IMR-90 (cell line): Measurements from ENCODE around the gene LSM7. TPM values are rescaled to one million over a fixed set of nuclear protein-coding genes. Genes with fewer than 3 reads are reported as not detected.

Source experiments
- ATAC-seq: fragments of 200-7000 bp; cut with Tn5 transposase; 2 replicates; pipeline ENCODE4 v1.9.1; 2020; ENCODE audit warnings: low read depth, mild to moderate bottlenecking, moderate library complexity
- BruUV-seq: library from RNA; stranded (reverse); fragments of 400-500 nt; replicated peaks from 2 replicates; lab custom pipeline; 2021; lab: Mats Ljungman, UMichigan
- CTCF ChIA-PET: fragments of 300-600 bp; formaldehyde crosslinking; extraction: SDS; loops from one replicate; lab custom pipeline; 2021; ENCODE audit warnings: antibody characterized with exemption; lab: Yijun Ruan, JAX
- POLR2A ChIA-PET: fragments of 300-600 bp; sonication (Branson Sonifier 250); formaldehyde crosslinking; loops from one replicate; lab custom pipeline; 2022; ENCODE audit warnings: antibody characterized with exemption; ENCODE audit not compliant: unreplicated experiment; lab: Charles Lee
- DNase-seq: peaks from one replicate; pipeline ENCODE4 v3.0.0; 2013
- H2AFZ ChIP-seq: replicated peaks from 2 replicates; pipeline ENCODE3; 2013; ENCODE audit warnings: low read length, mild to moderate bottlenecking; ENCODE audit not compliant: poor library complexity
- H2AK5ac ChIP-seq: 2 replicates; pipeline ENCODE4 v1.6.1; 2013; ENCODE audit warnings: low read depth, low read length, inconsistent platforms
- H2AK9ac ChIP-seq: replicated peaks from 2 replicates; pipeline ENCODE3; 2013; ENCODE audit warnings: mild to moderate bottlenecking, low read depth, low read length, moderate library complexity; ENCODE audit not compliant: poor library complexity
- H2BK120ac ChIP-seq: 2 replicates; pipeline ENCODE4 v1.6.1; 2013; ENCODE audit warnings: low read depth, low read length, inconsistent platforms
- H2BK15ac ChIP-seq: 3 replicates; pipeline ENCODE4 v1.6.1; 2013; ENCODE audit warnings: low read depth, low read length, inconsistent platforms
- H2BK20ac ChIP-seq: 2 replicates; pipeline ENCODE4 v1.6.1; 2013; ENCODE audit warnings: low read depth, mild to moderate bottlenecking, inconsistent platforms, low read length, moderate library complexity
- H2BK5ac ChIP-seq: 2 replicates; pipeline ENCODE4 v1.6.1; 2013; ENCODE audit warnings: mild to moderate bottlenecking, low read depth, low read length, inconsistent platforms; ENCODE audit not compliant: poor library complexity, severe bottlenecking
- H3K14ac ChIP-seq: replicated peaks from 2 replicates; pipeline ENCODE4 v1.6.1; 2013; ENCODE audit warnings: low read depth, low read length, inconsistent platforms
- H3K18ac ChIP-seq: 2 replicates; pipeline ENCODE4 v1.6.1; 2013; ENCODE audit warnings: low read depth, low read length, control low read depth
- H3K23ac ChIP-seq: 2 replicates; pipeline ENCODE4 v1.6.1; 2013; ENCODE audit warnings: low read depth, low read length, inconsistent platforms
- H3K27ac ChIP-seq: 2 replicates; pipeline ENCODE4 v1.5.1; 2013; ENCODE audit warnings: mild to moderate bottlenecking, control low read depth, low read length; ENCODE audit not compliant: insufficient read depth
- H3K27me3 ChIP-seq: 2 replicates; pipeline ENCODE4 v1.6.1; 2013; ENCODE audit warnings: low read length; ENCODE audit not compliant: control insufficient read depth, insufficient read depth
- H3K36me3 ChIP-seq: 2 replicates; pipeline ENCODE4 v1.6.1; 2013; ENCODE audit warnings: low read length, mixed read lengths; ENCODE audit not compliant: control insufficient read depth, insufficient read depth
- H3K4ac ChIP-seq: 2 replicates; pipeline ENCODE4 v1.6.1; 2013; ENCODE audit warnings: low read depth, low read length, inconsistent platforms
- H3K4me1 ChIP-seq: 2 replicates; pipeline ENCODE4 v1.6.1; 2013; ENCODE audit warnings: low read length, mixed read lengths; ENCODE audit not compliant: control insufficient read depth, insufficient read depth
- H3K4me2 ChIP-seq: 2 replicates; pipeline ENCODE4 v1.6.1; 2013; ENCODE audit warnings: low read depth, mild to moderate bottlenecking, control low read depth, low read length, moderate library complexity
- H3K4me3 ChIP-seq: 2 replicates; pipeline ENCODE4 v1.5.1; 2013; ENCODE audit warnings: low read depth, mild to moderate bottlenecking, control low read depth, low read length, moderate library complexity; ENCODE audit not compliant: insufficient read depth
- H3K56ac ChIP-seq: 2 replicates; pipeline ENCODE4 v1.6.1; 2013; ENCODE audit warnings: low read length, inconsistent platforms; ENCODE audit not compliant: insufficient read depth; ENCODE audit errors: extremely low read depth
- H3K79me1 ChIP-seq, 2 experiments: 2 replicates each; pipeline ENCODE4 v1.6.1; 2013; ENCODE audit warnings: low read length in 2 of 2, inconsistent platforms in 1 of 2, low read depth in 1 of 2
- H3K9ac ChIP-seq: 2 replicates; pipeline ENCODE4 v1.6.1; 2013; ENCODE audit warnings: low read depth, low read length, control low read depth
- H3K9me1 ChIP-seq: 2 replicates; pipeline ENCODE4 v1.6.1; 2013; ENCODE audit warnings: low read length, inconsistent platforms; ENCODE audit not compliant: insufficient read depth
- H3K9me3 ChIP-seq: 2 replicates; pipeline ENCODE4 v1.6.1; 2013; ENCODE audit warnings: low read length; ENCODE audit not compliant: control insufficient read depth, insufficient read depth
- H4K20me1 ChIP-seq: 2 replicates; pipeline ENCODE4 v1.6.1; 2013; ENCODE audit warnings: low read length, inconsistent platforms; ENCODE audit not compliant: insufficient read depth
- H4K5ac ChIP-seq: 2 replicates; pipeline ENCODE4 v1.6.1; 2013; ENCODE audit warnings: mild to moderate bottlenecking, low read depth, low read length, control low read depth
- H4K8ac ChIP-seq, 2 experiments: 2 replicates each; pipeline ENCODE4 v1.6.1; 2013; ENCODE audit warnings: low read depth in 2 of 2, low read length in 2 of 2, control low read depth in 1 of 2, inconsistent platforms in 1 of 2
- H4K91ac ChIP-seq: 2 replicates; pipeline ENCODE4 v1.6.1; 2013; ENCODE audit warnings: low read depth, low read length, inconsistent platforms; ENCODE audit not compliant: insufficient read depth
- CEBPB ChIP-seq: IDR thresholded peaks from 2 replicates; pipeline ENCODE4 v1.6.1; 2012; ENCODE audit warnings: low read depth, low read length, improper control_type of control experiment
- CHD1 ChIP-seq: IDR thresholded peaks from 2 replicates; pipeline ENCODE4 v1.6.1; 2012; ENCODE audit warnings: low read depth, low read length, improper control_type of control experiment
- CTCF ChIP-seq: conservative IDR thresholded peaks from 2 replicates; pipeline ENCODE4 v1.5.1; 2012; ENCODE audit warnings: mild to moderate bottlenecking, low read depth, low read length, improper control_type of control experiment
- ELK1 ChIP-seq: fragments of 150-350 bp; IDR thresholded peaks from 2 replicates; pipeline ENCODE4 v1.6.1; 2016; ENCODE audit warnings: low read depth, mild to moderate bottlenecking, low read length, moderate library complexity, borderline replicate concordance
- FOS ChIP-seq: fragments of 150-350 bp; IDR thresholded peaks from 2 replicates; pipeline ENCODE4 v1.6.1; 2016; ENCODE audit warnings: low read depth, low read length
- MAFK ChIP-seq: IDR thresholded peaks from 2 replicates; pipeline ENCODE4 v1.6.1; 2012; ENCODE audit warnings: low read depth, low read length, improper control_type of control experiment
- MAZ ChIP-seq: IDR thresholded peaks from 2 replicates; pipeline ENCODE4 v1.6.1; 2012; ENCODE audit warnings: low read depth, mild to moderate bottlenecking, low read length, improper control_type of control experiment, moderate library complexity, borderline replicate concordance
- MXI1 ChIP-seq: IDR thresholded peaks from 2 replicates; pipeline ENCODE4 v1.6.1; 2012; ENCODE audit warnings: low read depth, mild to moderate bottlenecking, low read length, moderate library complexity, borderline replicate concordance
- NFE2L2 ChIP-seq: fragments of 150-350 bp; IDR thresholded peaks from 2 replicates; pipeline ENCODE4 v1.6.1; 2016; ENCODE audit warnings: low read depth, mild to moderate bottlenecking, low read length
- POLR2A ChIP-seq: IDR thresholded peaks from 2 replicates; pipeline ENCODE4 v1.6.1; 2012; ENCODE audit warnings: mild to moderate bottlenecking, low read depth, low read length
- RAD21 ChIP-seq: IDR thresholded peaks from 2 replicates; pipeline ENCODE4 v1.6.1; 2012; ENCODE audit warnings: low read length, improper control_type of control experiment
- RCOR1 ChIP-seq: IDR thresholded peaks from 2 replicates; pipeline ENCODE4 v1.6.1; 2012; ENCODE audit warnings: mild to moderate bottlenecking, low read length, improper control_type of control experiment; ENCODE audit not compliant: insufficient replicate concordance
- RFX5 ChIP-seq: IDR thresholded peaks from 2 replicates; pipeline ENCODE4 v1.8.0; 2012; ENCODE audit warnings: low read depth, mild to moderate bottlenecking, low read length, moderate library complexity
- SMC3 ChIP-seq: fragments of 150-350 bp; IDR thresholded peaks from 2 replicates; pipeline ENCODE4 v1.6.1; 2016; ENCODE audit warnings: low read depth, mild to moderate bottlenecking, antibody characterized with exemption, low read length, moderate library complexity
- USF2 ChIP-seq: fragments of 150-350 bp; IDR thresholded peaks from 2 replicates; pipeline ENCODE4 v1.6.1; 2017; ENCODE audit warnings: mild to moderate bottlenecking, antibody characterized with exemption, low read length, low read depth
- WGBS, 2 experiments: methylation state at CpG; one replicate each; pipeline versions ENCODE4 v1.1.5 to v1.1.7; 2013; ENCODE audit warnings: missing lambda C conversion rate in 2 of 2; ENCODE audit not compliant: insufficient read length in 1 of 2; ENCODE audit errors: extremely low coverage in 2 of 2; 5-methylcytosine and 5-hydroxymethylcytosine counted together
- dilution Hi-C: fragments of 300-500 bp; cut with HindIII; formaldehyde crosslinking; loops from one replicate; pipeline ENCODE4 v1.14.3; 2018; ENCODE audit warnings: low sequenced_read_pairs; ENCODE audit not compliant: unreplicated experiment
- in situ Hi-C: fragments of 300-500 bp; cut with MboI; formaldehyde crosslinking; loops from 3 replicates; pipeline ENCODE4 v1.14.3; 2019; ENCODE audit warnings: low sequenced_read_pairs, inconsistent platforms, mixed read lengths
- intact Hi-C: fragments of 100-400 bp; cut with micrococcal nuclease; formaldehyde crosslinking; loops from 2 replicates; pipeline ENCODE4 v1.10.0; 2022
- polyA plus RNA-seq, 3 experiments: library from polyadenylated mRNA; depleted of rRNA; stranded (reverse); fragments of >200 nt; gene quantifications; 2 replicates each; pipeline ENCODE4 v1.2.3, GENCODE V29; 2012; ENCODE audit warnings: low replicate concordance in 1 of 3
- total RNA-seq: library from RNA; depleted of rRNA; stranded (reverse); fragments of >200 nt; gene quantifications from 2 replicates; pipeline ENCODE4 v1.2.3, GENCODE V29; 2012

LSM7 gene
- total and polyA plus RNA-seq, 2 of the 4 experiments (the other 2 are of a cell fraction) = 145 to 708 TPM

- Histone ChIP-seq H2AK5ac (no peak overlapping the region), H2AFZ (no peak overlapping the region), H3K27ac (no peak overlapping the region), H2BK15ac (no peak overlapping the region), H3K4me2 (no peak overlapping the region), H4K91ac (no peak overlapping the region), H3K9me3 (no peaks in the 10 kb centered on the region), H4K8ac (no peak overlapping the region), H4K20me1 (no peaks in the 10 kb centered on the region), H2BK5ac (peak overlapping the region; percentile 7), H4K5ac (no peak overlapping the region), H3K4me1 (no peaks in the 10 kb centered on the region), H3K14ac (no peak overlapping the region), H2BK20ac (no peak overlapping the region), H3K9me1 (0 out of 2 replicates have a peak, but pooled peaks cover 2% of the 10 kb centered on the region), H3K4ac (no peak overlapping the region), H3K36me3 (no peaks in the 10 kb centered on the region), H2AK9ac (no peak overlapping the region), H3K9ac (no peak overlapping the region), H3K56ac (no peak overlapping the region), H3K4me3 (no peak overlapping the region), H3K23ac (no peak overlapping the region), H2BK120ac (no peak overlapping the region), H3K79me1 (no peaks in the 10 kb centered on the region), H3K27me3 (peaks cover 33% of the 10 kb centered on the region), H3K18ac (no peak overlapping the region)
- POLR2A ChIA-PET = no interaction called here
- no peak for DNase-seq
- intact Hi-C loops (no loop called here), dilution Hi-C loops (no loop called here), in situ Hi-C loops (no loop called here)
- no TSS peak for BruUV-seq
- ATAC-seq = no peak
- CTCF ChIA-PET = no interaction called here
- 65% methylated on average over 7 of the region's 24 CpGs; no CpG with 5 or more reads in 1 of the 2 experiments for WGBS, 2 experiments
- TF ChIP-seq NFE2L2 = no peak
- TF ChIP-seq FOS = no peak
- no peak for TF ChIP-seq MAFK
- no peak for TF ChIP-seq SMC3
- TF ChIP-seq CTCF = no peak
- no peak for TF ChIP-seq CHD1
- TF ChIP-seq ELK1 = no peak
- TF ChIP-seq MXI1 = no peak
- TF ChIP-seq CEBPB = no peak
- TF ChIP-seq MAZ = no peak
- TF ChIP-seq RAD21 = no peak
- no peak for TF ChIP-seq RCOR1
- TF ChIP-seq RFX5 = no peak
- no peak for TF ChIP-seq POLR2A
- no peak for TF ChIP-seq USF2
Measured at GRCh38 chr19:2361246-2362045, 33.1 kb upstream of the LSM7 start.
